Panc1 (cell line): ENCODE measurements around the gene MEF2A.

ENCODE experiments used
- POLR2AphosphoS5 ChIP-seq: IDR thresholded peaks from 2 replicates; pipeline ENCODE4 v1.6.1; 2012; ENCODE audit warnings: mild to moderate bottlenecking, low read depth, low read length, moderate library complexity
- TF ChIP-seq, protein P1 (sequence below): fragments of 450-650 bp; IDR thresholded peaks from 2 replicates; pipeline ENCODE4 v1.5.1; 2017; ENCODE audit warnings: mild to moderate bottlenecking

GRCh38 chr15:99571299-99571698 lies 5.5 kb downstream of the MEF2A start:
- TF ChIP-seq, protein P1, sequence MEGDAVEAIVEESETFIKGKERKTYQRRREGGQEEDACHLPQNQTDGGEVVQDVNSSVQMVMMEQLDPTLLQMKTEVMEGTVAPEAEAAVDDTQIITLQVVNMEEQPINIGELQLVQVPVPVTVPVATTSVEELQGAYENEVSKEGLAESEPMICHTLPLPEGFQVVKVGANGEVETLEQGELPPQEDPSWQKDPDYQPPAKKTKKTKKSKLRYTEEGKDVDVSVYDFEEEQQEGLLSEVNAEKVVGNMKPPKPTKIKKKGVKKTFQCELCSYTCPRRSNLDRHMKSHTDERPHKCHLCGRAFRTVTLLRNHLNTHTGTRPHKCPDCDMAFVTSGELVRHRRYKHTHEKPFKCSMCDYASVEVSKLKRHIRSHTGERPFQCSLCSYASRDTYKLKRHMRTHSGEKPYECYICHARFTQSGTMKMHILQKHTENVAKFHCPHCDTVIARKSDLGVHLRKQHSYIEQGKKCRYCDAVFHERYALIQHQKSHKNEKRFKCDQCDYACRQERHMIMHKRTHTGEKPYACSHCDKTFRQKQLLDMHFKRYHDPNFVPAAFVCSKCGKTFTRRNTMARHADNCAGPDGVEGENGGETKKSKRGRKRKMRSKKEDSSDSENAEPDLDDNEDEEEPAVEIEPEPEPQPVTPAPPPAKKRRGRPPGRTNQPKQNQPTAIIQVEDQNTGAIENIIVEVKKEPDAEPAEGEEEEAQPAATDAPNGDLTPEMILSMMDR, result no peak
- no peak for TF ChIP-seq POLR2AphosphoS5
